ENCODE results near the gene BZW1. TPM values are rescaled to one million over a fixed set of nuclear protein-coding genes. Genes with fewer than 3 reads are reported as not detected.

BZW1 gene
- total RNA-seq, 5 donors from 2014 or later (not counting 1 experiment from before 2014, with no cell fraction given), result 132 to 258 (median 139) TPM

DNA sequence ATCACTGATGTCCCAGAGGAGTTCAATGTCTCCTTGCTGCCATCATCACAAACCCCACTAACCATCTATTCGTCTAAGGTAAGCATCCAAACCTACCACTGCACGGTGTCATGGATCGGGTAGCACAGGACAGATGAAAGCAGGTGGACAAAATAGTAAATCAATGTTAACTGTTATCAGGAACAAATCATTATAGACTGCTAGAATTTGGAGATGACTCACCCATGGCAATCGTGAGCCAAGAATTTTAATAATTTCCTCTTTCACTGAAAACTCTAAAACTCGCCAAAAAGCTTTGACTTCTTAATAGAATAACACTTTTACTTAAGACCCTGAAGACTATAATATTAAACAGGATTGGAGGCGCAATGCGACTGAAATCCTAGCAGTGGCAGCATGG is 33.7 kb upstream of the BZW1 start:
- H3K9me3 Mint-ChIP-seq, result peaks cover 5 to 7% (median 5%) of the 10 kb centered on the region in 3 donors
- Histone ChIP-seq H3K9me3 (no peaks in the 10 kb centered on the region), H3K36me3 (ENCODE audit: control insufficient read depth in 2 of 2, extremely low read depth in 1 of 2, insufficient read depth in 1 of 2, low read length in 1 of 2) (no peaks in the 10 kb centered on the region), H3K4me1 (ENCODE audit: control insufficient read depth in 1 of 2, extremely low read depth in 1 of 2, insufficient read depth in 2 of 2, low read length in 2 of 2) (no peaks in the 10 kb centered on the region), H3K4me3 (ENCODE audit: control insufficient read depth in 1 of 2, extremely low read depth in 1 of 2, low read length in 1 of 2) (no peak overlapping the region), H3K27me3 (replicated peaks in 1 of 2; ENCODE audit: control insufficient read depth in 2 of 2, extremely low read depth in 1 of 2, insufficient read depth in 2 of 2, low read length in 1 of 2) (no peaks in the 10 kb centered on the region), H3K27ac (ENCODE audit: low read length) (no peak overlapping the region)
- peaks cover 0 to 3% of the 10 kb centered on the region in 2 donors for H3K27me3 Mint-ChIP-seq
- POLR2A ChIA-PET, result no interaction called here
- CTCF ChIA-PET, result no interaction called here
- H3K36me3 Mint-ChIP-seq, result peaks cover 3% of the 10 kb centered on the region
- H3K4me3 Mint-ChIP-seq, result no peak overlapping the region
- no peaks in the 10 kb centered on the region for H3K4me1 Mint-ChIP-seq
- no peak overlapping the region for H3K27ac Mint-ChIP-seq
- 93% methylated on average over 3 of the region's 7 CpGs for WGBS (ENCODE audit: insufficient coverage)
- ATAC-seq (replicated peaks in 1 of 4), result no peak
- DNase-seq, result no peak

DNA sequence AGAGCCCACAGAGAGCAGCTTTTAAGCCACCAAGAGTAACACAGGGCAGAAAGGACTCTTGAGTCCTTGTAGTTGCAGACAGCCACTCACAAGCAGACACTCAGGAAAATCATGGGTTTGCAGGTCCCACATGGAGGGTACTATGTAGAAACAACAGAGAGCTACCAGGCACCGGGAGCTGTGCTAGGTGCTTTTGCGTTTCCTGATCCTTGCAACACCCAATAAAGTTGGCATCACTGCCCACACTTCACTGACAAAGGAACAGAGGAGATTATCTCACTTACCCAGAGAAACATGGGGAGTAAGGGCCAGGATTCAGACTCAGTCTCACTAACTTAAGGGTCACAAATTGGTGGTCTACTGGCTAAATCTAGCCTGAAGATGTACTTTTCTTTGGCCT is 32.5 kb upstream of the BZW1 start:
- Mint-ChIP-seq H3K4me1 (no peaks in the 10 kb centered on the region), H3K27ac (no peak overlapping the region), H3K36me3 (no peaks in the 10 kb centered on the region), H3K27me3 (peaks cover 0 to 3% of the 10 kb centered on the region in 2 donors), H3K4me3 (no peak overlapping the region), H3K9me3 (peaks cover 0 to under 1% (median 0%) of the 10 kb centered on the region in 3 donors)
- Histone ChIP-seq H3K4me1 (ENCODE audit: control insufficient read depth in 1 of 2, extremely low read depth in 1 of 2, insufficient read depth in 2 of 2, low read length in 2 of 2) (no peaks in the 10 kb centered on the region), H3K4me3 (ENCODE audit: control insufficient read depth in 1 of 2, extremely low read depth in 1 of 2, low read length in 1 of 2) (no peak overlapping the region), H3K36me3 (ENCODE audit: control insufficient read depth in 2 of 2, extremely low read depth in 1 of 2, insufficient read depth in 1 of 2, low read length in 1 of 2) (no peaks in the 10 kb centered on the region), H3K27ac (ENCODE audit: low read length) (no peak overlapping the region), H3K9me3 (no peaks in the 10 kb centered on the region), H3K27me3 (replicated peaks in 1 of 2; ENCODE audit: control insufficient read depth in 2 of 2, extremely low read depth in 1 of 2, insufficient read depth in 2 of 2, low read length in 1 of 2) (no peaks in the 10 kb centered on the region)
- DNase-seq (no peak), ATAC-seq (replicated peaks in 1 of 4) (no peak)
- POLR2A ChIA-PET, result interaction anchor here in 1 of 2 donors (0.7 kb wide), 1 partner anchor 39 kb away, joined by 3 read pairs; no protein-coding TSS in a partner anchor
- CTCF ChIA-PET, result interaction anchor here (0.5 to 0.7 kb wide), 2 partner anchors 23 to 129 kb away, joined by 3 to 6 read pairs; no protein-coding TSS in a partner anchor
- WGBS (ENCODE audit: insufficient coverage), result no CpG with 5 or more reads among the region's 2 CpGs

- CTCF ChIA-PET, result no interaction called here
- peaks cover 0 to 3% of the 10 kb centered on the region in 2 donors for H3K27me3 Mint-ChIP-seq
- POLR2A ChIA-PET, result no interaction called here
These were observed 30.1 kb upstream of the BZW1 start for GRCh38 chr2:200781616-200782015.

DNA sequence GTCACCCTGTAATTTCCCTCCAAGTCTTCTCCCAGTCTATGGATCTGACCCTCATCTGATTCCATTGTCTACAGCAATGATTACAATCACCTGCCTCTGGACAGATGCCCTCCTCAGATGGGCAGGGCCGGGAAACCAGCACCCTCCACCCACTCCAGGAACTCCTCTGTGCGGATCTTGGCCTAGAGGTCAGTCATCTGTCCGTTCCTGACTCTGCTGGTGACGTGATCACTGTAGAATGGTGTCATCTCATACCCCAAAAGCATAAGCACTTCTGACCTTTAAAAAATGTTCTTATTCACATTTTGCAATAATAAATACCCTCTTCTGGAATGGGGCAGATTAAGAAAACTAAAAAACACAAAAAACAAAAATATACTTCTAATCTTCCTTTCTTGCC is 29.5 kb upstream of the BZW1 start:
- no peak overlapping the region for H3K4me3 ChIP-seq (ENCODE audit: control insufficient read depth in 1 of 2, extremely low read depth in 1 of 2, low read length in 1 of 2)
- H3K36me3 ChIP-seq (ENCODE audit: control insufficient read depth in 2 of 2, extremely low read depth in 1 of 2, insufficient read depth in 1 of 2, low read length in 1 of 2), result no peaks in the 10 kb centered on the region
- POLR2A ChIA-PET, result no interaction called here
- H3K27me3 ChIP-seq (replicated peaks in 1 of 2; ENCODE audit: control insufficient read depth in 2 of 2, extremely low read depth in 1 of 2, insufficient read depth in 2 of 2, low read length in 1 of 2), result no peaks in the 10 kb centered on the region
- no peaks in the 10 kb centered on the region for H3K36me3 Mint-ChIP-seq
- H3K4me1 Mint-ChIP-seq, result peaks cover 0 to 1% (median 0%) of the 10 kb centered on the region in 3 donors
- H3K9me3 ChIP-seq, result no peaks in the 10 kb centered on the region
- no peaks in the 10 kb centered on the region for H3K9me3 Mint-ChIP-seq
- CTCF ChIA-PET, result no interaction called here
- H3K4me1 ChIP-seq (ENCODE audit: control insufficient read depth in 1 of 2, extremely low read depth in 1 of 2, insufficient read depth in 2 of 2, low read length in 2 of 2), result no peaks in the 10 kb centered on the region
- H3K27ac ChIP-seq (ENCODE audit: low read length), result no peak overlapping the region
- ATAC-seq (replicated peaks in 1 of 4) (no peak), DNase-seq (no peak)
- WGBS (ENCODE audit: insufficient coverage), result 76% methylated on average over 3 of the region's 4 CpGs
- H3K27me3 Mint-ChIP-seq, result peaks cover 0 to 3% of the 10 kb centered on the region in 2 donors
- H3K27ac Mint-ChIP-seq, result no peak overlapping the region
- H3K4me3 Mint-ChIP-seq, result no peak overlapping the region

More at GRCh38 chr2:200781616-200782015, 30.1 kb upstream of the BZW1 start:
- no peaks in the 10 kb centered on the region for H3K36me3 ChIP-seq (ENCODE audit: control insufficient read depth in 2 of 2, extremely low read depth in 1 of 2, insufficient read depth in 1 of 2, low read length in 1 of 2)
- no peak overlapping the region for H3K27ac Mint-ChIP-seq
- DNase-seq (no peak), ATAC-seq (replicated peaks in 1 of 4) (no peak)
- no peaks in the 10 kb centered on the region for H3K9me3 ChIP-seq
- no CpG with 5 or more reads among the region's 5 CpGs for WGBS (ENCODE audit: insufficient coverage)
- no peaks in the 10 kb centered on the region for H3K9me3 Mint-ChIP-seq
- H3K4me1 ChIP-seq (ENCODE audit: control insufficient read depth in 1 of 2, extremely low read depth in 1 of 2, insufficient read depth in 2 of 2, low read length in 2 of 2), result no peaks in the 10 kb centered on the region
- no peaks in the 10 kb centered on the region for H3K4me1 Mint-ChIP-seq
- H3K36me3 Mint-ChIP-seq, result no peaks in the 10 kb centered on the region
- no peak overlapping the region for H3K4me3 Mint-ChIP-seq
- no peaks in the 10 kb centered on the region for H3K27me3 ChIP-seq (replicated peaks in 1 of 2; ENCODE audit: control insufficient read depth in 2 of 2, extremely low read depth in 1 of 2, insufficient read depth in 2 of 2, low read length in 1 of 2)
- no peak overlapping the region for H3K4me3 ChIP-seq (ENCODE audit: control insufficient read depth in 1 of 2, extremely low read depth in 1 of 2, low read length in 1 of 2)
- no peak overlapping the region for H3K27ac ChIP-seq (ENCODE audit: low read length)

GRCh38 chr2:200784215-200784614 is 27.5 kb upstream of the BZW1 start:
- Mint-ChIP-seq H3K36me3 (no peaks in the 10 kb centered on the region), H3K9me3 (no peaks in the 10 kb centered on the region), H3K27me3 (peaks cover 9 to 10% of the 10 kb centered on the region in 2 donors), H3K27ac (no peak overlapping the region), H3K4me3 (no peak overlapping the region), H3K4me1 (peaks cover 0 to 1% (median 0%) of the 10 kb centered on the region in 3 donors)
- POLR2A ChIA-PET, result no interaction called here
- CTCF ChIA-PET, result no interaction called here
- H3K36me3 ChIP-seq (ENCODE audit: control insufficient read depth in 2 of 2, extremely low read depth in 1 of 2, insufficient read depth in 1 of 2, low read length in 1 of 2), result no peaks in the 10 kb centered on the region
- no peak for DNase-seq
- H3K27me3 ChIP-seq (replicated peaks in 1 of 2; ENCODE audit: control insufficient read depth in 2 of 2, extremely low read depth in 1 of 2, insufficient read depth in 2 of 2, low read length in 1 of 2), result peaks cover 0 to 3% of the 10 kb centered on the region in 2 experiments
- no peak overlapping the region for H3K27ac ChIP-seq (ENCODE audit: low read length)
- H3K4me3 ChIP-seq (ENCODE audit: control insufficient read depth in 1 of 2, extremely low read depth in 1 of 2, low read length in 1 of 2), result no peak overlapping the region
- ATAC-seq (replicated peaks in 1 of 4), result no peak
- H3K9me3 ChIP-seq, result no peaks in the 10 kb centered on the region
- H3K4me1 ChIP-seq (ENCODE audit: control insufficient read depth in 1 of 2, extremely low read depth in 1 of 2, insufficient read depth in 2 of 2, low read length in 2 of 2), result no peaks in the 10 kb centered on the region

DNA sequence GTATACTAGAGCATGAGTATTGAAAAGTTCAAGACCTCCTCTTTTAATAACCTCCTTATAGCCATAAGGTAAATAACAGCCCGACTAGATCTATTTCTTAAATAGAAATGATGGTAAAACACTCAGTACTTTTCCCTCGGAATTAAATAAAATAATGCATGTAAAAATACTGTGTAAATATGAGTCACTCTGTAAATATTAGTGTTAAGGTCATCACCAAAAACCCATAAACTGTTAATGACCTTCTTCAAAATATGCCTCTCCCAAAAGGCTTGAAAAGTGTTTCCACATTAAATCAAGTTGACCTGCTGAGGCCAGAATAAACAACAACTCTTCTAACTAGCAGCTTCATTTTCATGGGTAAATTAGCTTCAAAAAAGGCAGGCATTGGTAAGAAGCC is 25.3 kb upstream of the BZW1 start:
- no peak for DNase-seq
- H3K4me3 ChIP-seq (ENCODE audit: control insufficient read depth in 1 of 2, extremely low read depth in 1 of 2, low read length in 1 of 2), result no peak overlapping the region
- no peak overlapping the region for H3K27ac Mint-ChIP-seq
- no peaks in the 10 kb centered on the region for H3K9me3 ChIP-seq
- H3K36me3 Mint-ChIP-seq, result no peaks in the 10 kb centered on the region
- peaks cover 0 to 7% of the 10 kb centered on the region in 2 experiments for H3K27me3 ChIP-seq (replicated peaks in 1 of 2; ENCODE audit: control insufficient read depth in 2 of 2, extremely low read depth in 1 of 2, insufficient read depth in 2 of 2, low read length in 1 of 2)
- H3K27me3 Mint-ChIP-seq, result peaks cover 6 to 12% of the 10 kb centered on the region in 2 donors
- no peaks in the 10 kb centered on the region for H3K36me3 ChIP-seq (ENCODE audit: control insufficient read depth in 2 of 2, extremely low read depth in 1 of 2, insufficient read depth in 1 of 2, low read length in 1 of 2)
- no peak overlapping the region for H3K27ac ChIP-seq (ENCODE audit: low read length)
- no peaks in the 10 kb centered on the region for H3K4me1 ChIP-seq (ENCODE audit: control insufficient read depth in 1 of 2, extremely low read depth in 1 of 2, insufficient read depth in 2 of 2, low read length in 2 of 2)
- H3K4me1 Mint-ChIP-seq, result peaks cover 0 to 1% (median 0%) of the 10 kb centered on the region in 3 donors
- ChIA-PET POLR2A (no interaction called here), CTCF (interaction anchor here in 1 of 2 donors (0.7 kb wide), 1 partner anchor 21 kb away, joined by 4 read pairs; no protein-coding TSS in a partner anchor)
- H3K9me3 Mint-ChIP-seq, result no peaks in the 10 kb centered on the region
- ATAC-seq (replicated peaks in 1 of 4), result no peak
- no CpG with 5 or more reads among the region's 2 CpGs for WGBS (ENCODE audit: insufficient coverage)
- H3K4me3 Mint-ChIP-seq, result no peak overlapping the region

GRCh38 chr2:200786826-200787225 is 24.9 kb upstream of the BZW1 start:
- H3K4me3 Mint-ChIP-seq, result no peak overlapping the region
- no peak for ATAC-seq (replicated peaks in 1 of 4)
- peaks cover 0 to 1% (median 0%) of the 10 kb centered on the region in 3 donors for H3K4me1 Mint-ChIP-seq
- H3K27me3 Mint-ChIP-seq, result peaks cover 6 to 12% of the 10 kb centered on the region in 2 donors
- H3K36me3 Mint-ChIP-seq, result no peaks in the 10 kb centered on the region
- WGBS (ENCODE audit: insufficient coverage), result no CpG with 5 or more reads among the region's 3 CpGs
- Histone ChIP-seq H3K4me3 (ENCODE audit: control insufficient read depth in 1 of 2, extremely low read depth in 1 of 2, low read length in 1 of 2) (no peak overlapping the region), H3K27me3 (replicated peaks in 1 of 2; ENCODE audit: control insufficient read depth in 2 of 2, extremely low read depth in 1 of 2, insufficient read depth in 2 of 2, low read length in 1 of 2) (peaks cover 0 to 7% of the 10 kb centered on the region in 2 experiments), H3K27ac (ENCODE audit: low read length) (no peak overlapping the region), H3K9me3 (no peaks in the 10 kb centered on the region), H3K36me3 (ENCODE audit: control insufficient read depth in 2 of 2, extremely low read depth in 1 of 2, insufficient read depth in 1 of 2, low read length in 1 of 2) (no peaks in the 10 kb centered on the region), H3K4me1 (ENCODE audit: control insufficient read depth in 1 of 2, extremely low read depth in 1 of 2, insufficient read depth in 2 of 2, low read length in 2 of 2) (no peaks in the 10 kb centered on the region)
- POLR2A ChIA-PET, result no interaction called here
- H3K27ac Mint-ChIP-seq, result no peak overlapping the region
- no peak for DNase-seq
- CTCF ChIA-PET, result no interaction called here
- no peaks in the 10 kb centered on the region for H3K9me3 Mint-ChIP-seq

Data from T-cell (primary cell).